ENCODE measurements around the gene RASAL1.
A peak's percentile ranks its signal among the peaks of the same experiment; 100 is the strongest.

The RASAL1 gene

GRCh38 chr12:113163030-113163360 lies 27.4 kb upstream of the RASAL1 start:
- DNase-seq (ENCODE audit: low spot score) = no peak
- TF ChIP-seq, protein P1, sequence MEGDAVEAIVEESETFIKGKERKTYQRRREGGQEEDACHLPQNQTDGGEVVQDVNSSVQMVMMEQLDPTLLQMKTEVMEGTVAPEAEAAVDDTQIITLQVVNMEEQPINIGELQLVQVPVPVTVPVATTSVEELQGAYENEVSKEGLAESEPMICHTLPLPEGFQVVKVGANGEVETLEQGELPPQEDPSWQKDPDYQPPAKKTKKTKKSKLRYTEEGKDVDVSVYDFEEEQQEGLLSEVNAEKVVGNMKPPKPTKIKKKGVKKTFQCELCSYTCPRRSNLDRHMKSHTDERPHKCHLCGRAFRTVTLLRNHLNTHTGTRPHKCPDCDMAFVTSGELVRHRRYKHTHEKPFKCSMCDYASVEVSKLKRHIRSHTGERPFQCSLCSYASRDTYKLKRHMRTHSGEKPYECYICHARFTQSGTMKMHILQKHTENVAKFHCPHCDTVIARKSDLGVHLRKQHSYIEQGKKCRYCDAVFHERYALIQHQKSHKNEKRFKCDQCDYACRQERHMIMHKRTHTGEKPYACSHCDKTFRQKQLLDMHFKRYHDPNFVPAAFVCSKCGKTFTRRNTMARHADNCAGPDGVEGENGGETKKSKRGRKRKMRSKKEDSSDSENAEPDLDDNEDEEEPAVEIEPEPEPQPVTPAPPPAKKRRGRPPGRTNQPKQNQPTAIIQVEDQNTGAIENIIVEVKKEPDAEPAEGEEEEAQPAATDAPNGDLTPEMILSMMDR (IDR thresholded peaks at IDR 0.05; ENCODE audit: extremely low read depth, insufficient read depth, missing control alignments) = no peak
- in situ Hi-C loops (cut with MboI; ENCODE audit: low pct_unique_long_range_greater_than_20kb, low sequenced_read_pairs, unreplicated experiment) = no loop called here

GRCh38 chr12:113162102-113163029 lies 26.8 kb upstream of the RASAL1 start:
- in situ Hi-C loops (cut with MboI; ENCODE audit: low pct_unique_long_range_greater_than_20kb, low sequenced_read_pairs, unreplicated experiment) = no loop called here
- DNase-seq (ENCODE audit: low spot score) = no peak
- TF ChIP-seq, protein P1 (IDR thresholded peaks at IDR 0.05; ENCODE audit: extremely low read depth, insufficient read depth, missing control alignments) = no peak

DNA sequence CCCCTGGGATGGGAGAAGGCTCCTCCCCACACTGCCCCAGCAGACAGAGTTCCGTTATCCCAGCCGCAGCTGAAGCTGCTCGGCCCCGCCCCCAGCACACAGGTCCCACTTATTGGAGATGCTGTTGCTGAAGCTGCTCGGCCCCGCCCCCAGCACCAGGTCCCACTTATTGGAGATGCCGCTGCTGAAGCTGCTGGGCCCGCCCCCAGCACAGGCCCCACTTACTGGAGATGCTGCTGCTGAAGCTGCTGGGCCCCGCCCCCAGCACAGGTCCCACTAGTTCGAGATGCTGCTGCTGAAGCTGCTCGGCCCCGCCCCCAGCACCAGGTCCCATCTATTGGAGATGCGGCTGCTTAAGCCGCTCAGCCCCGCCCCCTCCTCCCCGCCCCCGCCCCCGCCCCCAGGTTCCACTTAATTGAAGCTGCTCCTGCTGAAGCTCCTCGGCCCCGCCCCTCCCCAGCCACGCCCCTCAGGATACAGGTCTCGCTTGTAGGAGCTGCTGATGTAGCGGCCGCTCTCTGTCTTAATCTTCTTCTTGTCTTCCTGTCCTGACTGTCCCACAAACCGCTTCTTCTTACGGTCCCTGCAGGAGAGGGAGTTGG lies 26.0 kb upstream of the RASAL1 start:
- DNase-seq (ENCODE audit: low spot score) = peak; percentile 67
- in situ Hi-C loops (cut with MboI; ENCODE audit: low pct_unique_long_range_greater_than_20kb, low sequenced_read_pairs, unreplicated experiment) = no loop called here
- TF ChIP-seq, protein P1 (IDR thresholded peaks at IDR 0.05; ENCODE audit: extremely low read depth, insufficient read depth, missing control alignments) = no peak

DNA sequence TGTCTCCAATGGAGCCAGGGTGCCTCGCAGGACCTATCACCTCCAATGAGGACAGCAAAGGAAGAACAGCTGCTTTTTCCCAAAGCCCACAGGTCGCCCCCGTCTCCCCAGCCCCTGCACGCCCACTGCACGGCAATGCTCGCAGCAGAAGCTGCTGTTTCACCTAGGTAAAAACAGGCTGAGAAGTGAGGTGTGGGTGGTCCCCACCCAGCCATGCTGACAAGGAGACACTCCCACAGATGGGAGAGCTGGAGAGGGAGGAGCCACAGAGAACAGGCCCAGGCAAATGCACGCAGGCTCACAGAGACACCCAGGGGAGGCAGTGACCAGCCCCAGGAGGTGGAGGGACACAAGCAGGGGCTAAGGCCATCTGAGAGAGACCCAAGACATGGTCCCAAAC lies 24.4 kb upstream of the RASAL1 start:
- TF ChIP-seq, protein P1 (IDR thresholded peaks at IDR 0.05; ENCODE audit: extremely low read depth, insufficient read depth, missing control alignments) = no peak
- in situ Hi-C loops (cut with MboI; ENCODE audit: low pct_unique_long_range_greater_than_20kb, low sequenced_read_pairs, unreplicated experiment) = no loop called here
- DNase-seq (ENCODE audit: low spot score) = no peak

GRCh38 chr12:113158439-113159203 lies 23.1 kb upstream of the RASAL1 start:
- TF ChIP-seq, protein P1 (IDR thresholded peaks at IDR 0.05; ENCODE audit: extremely low read depth, insufficient read depth, missing control alignments) = no peak
- no peak for DNase-seq (ENCODE audit: low spot score)
- in situ Hi-C loops (cut with MboI; ENCODE audit: low pct_unique_long_range_greater_than_20kb, low sequenced_read_pairs, unreplicated experiment) = no loop called here

DNA sequence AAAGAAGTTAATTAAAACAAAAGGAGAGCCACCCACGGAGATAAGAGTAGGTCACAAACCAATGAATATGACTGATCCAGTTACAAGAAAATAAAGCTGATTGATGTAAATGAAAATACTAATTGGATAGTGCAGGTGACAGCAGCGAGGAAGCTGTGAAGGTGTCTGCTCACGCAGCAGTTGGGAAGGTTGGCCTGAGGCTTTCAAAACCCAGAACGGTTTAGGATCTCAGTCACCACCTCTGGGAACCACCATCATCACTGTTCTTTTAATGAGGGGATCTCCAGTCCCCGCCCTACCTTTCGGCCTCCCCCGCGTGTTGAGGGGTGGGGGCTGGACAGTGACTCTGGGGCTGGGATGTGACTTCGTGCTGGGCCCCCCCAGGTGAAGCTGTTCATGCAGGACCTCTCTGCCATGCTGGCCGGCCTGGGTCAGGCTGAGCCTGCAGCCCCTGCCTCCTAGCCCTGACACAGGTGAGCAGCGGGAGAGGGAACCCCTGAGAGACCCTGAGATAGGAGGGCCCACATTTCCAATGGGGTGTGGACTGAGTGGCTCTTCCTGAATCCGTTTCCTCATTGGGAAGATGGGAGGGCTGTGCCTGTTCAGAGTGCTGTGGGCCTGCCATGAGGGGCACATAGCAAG lies 21.8 kb upstream of the RASAL1 start:
- TF ChIP-seq, protein P1 (IDR thresholded peaks at IDR 0.05; ENCODE audit: extremely low read depth, insufficient read depth, missing control alignments) = no peak
- in situ Hi-C loops (cut with MboI; ENCODE audit: low pct_unique_long_range_greater_than_20kb, low sequenced_read_pairs, unreplicated experiment) = no loop called here
- peak; percentile 45 for DNase-seq (ENCODE audit: low spot score)
